Spleen (tissue), 11 donors: ENCODE measurements around the gene RFX8. TPM values are rescaled to one million over a fixed set of nuclear protein-coding genes. Genes with fewer than 3 reads are reported as not detected.

Experiments used
- DNase-seq: peaks from one replicate; pipeline ENCODE4 v3.0.0-alpha.2; 2020
- H3K27ac ChIP-seq, 8 donors: fragments of 200-600 bp; sonication (generic) in 7 of 8; 1 replicate in 4 of 8; 2 replicates in 4 of 8; pipeline versions ENCODE4 v1.5.0 to v1.8.0; 2016 to 2021; ENCODE audit warnings: inconsistent platforms in 4 of 8, mild to moderate bottlenecking in 4 of 8, moderate library complexity in 1 of 8
- H3K27me3 ChIP-seq, 7 donors: fragments of 200-600 bp; sonication (generic) in 6 of 7; replicated peaks in 1 of 7; 1 replicate in 4 of 7; 2 replicates in 3 of 7; pipeline versions ENCODE4 v1.5.0 to v1.8.0; 2016 to 2021; ENCODE audit warnings: inconsistent platforms in 3 of 7, mild to moderate bottlenecking in 1 of 7
- H3K36me3 ChIP-seq, 6 donors: fragments of 200-600 bp; sonication (generic) in 5 of 6; 1 replicate in 4 of 6; 2 replicates in 2 of 6; pipeline versions ENCODE4 v1.5.0 to v1.8.0; 2016 to 2021; ENCODE audit warnings: inconsistent platforms in 2 of 6
- H3K4me1 ChIP-seq, 6 donors: fragments of 200-600 bp; sonication (generic) in 5 of 6; 1 replicate in 3 of 6; 2 replicates in 3 of 6; pipeline versions ENCODE4 v1.5.0 to v1.8.0; 2016 to 2021; ENCODE audit warnings: inconsistent platforms in 3 of 6
- H3K4me3 ChIP-seq, 8 donors: fragments of 200-600 bp; sonication (generic) in 7 of 8; 1 replicate in 4 of 8; 2 replicates in 4 of 8; pipeline versions ENCODE4 v1.5.0 to v1.8.0; 2016 to 2021; ENCODE audit warnings: inconsistent platforms in 4 of 8, mild to moderate bottlenecking in 4 of 8, moderate library complexity in 2 of 8
- H3K9me3 ChIP-seq, 8 donors: fragments of 200-600 bp; sonication (generic) in 7 of 8; 1 replicate in 4 of 8; 2 replicates in 4 of 8; pipeline versions ENCODE4 v1.5.0 to v1.8.0; 2016 to 2021; ENCODE audit warnings: inconsistent platforms in 4 of 8
- CTCF ChIP-seq, 11 experiments: fragments of 200-600 bp in 7 of 11; fragments of 450-650 bp in 4 of 11; sonication (generic) in 4 of 11; IDR thresholded peaks in 8 of 11; conservative IDR thresholded peaks in 3 of 11; 1 replicate in 7 of 11; 2 replicates in 4 of 11; pipeline versions ENCODE4 v1.4.0 to v1.8.0; 2016 to 2021; ENCODE audit warnings: antibody characterized with exemption in 11 of 11, inconsistent platforms in 4 of 11, mild to moderate bottlenecking in 1 of 11
- POLR2A ChIP-seq, 3 donors: fragments of 450-650 bp; IDR thresholded peaks; one replicate each; pipeline ENCODE4 v1.5.1; 2017; ENCODE audit warnings: antibody characterized with exemption in 3 of 3, mild to moderate bottlenecking in 1 of 3
- POLR2AphosphoS5 ChIP-seq, 3 donors: sonication (generic); formaldehyde crosslinking; IDR thresholded peaks; one replicate each; pipeline ENCODE4 v1.5.1; 2017; ENCODE audit warnings: antibody characterized with exemption in 3 of 3
- WGBS, 5 donors: extraction: QIAGEN DNeasy Blood & Tissue Kit in 3 of 5; methylation state at CpG; one replicate each; pipeline versions ENCODE4 v1.1.5 to v1.1.7; 2013 to 2018; 5-methylcytosine and 5-hydroxymethylcytosine counted together
- intact Hi-C: fragments of 100-400 bp; cut with DNase I; formaldehyde crosslinking; loops from one replicate; pipeline ENCODE4 v1.15.0; 2023; ENCODE audit warnings: low total_unique reads
- polyA plus RNA-seq, 3 donors: library from polyadenylated mRNA; stranded (reverse); fragments of 200-250 nt; gene quantifications; one replicate each; pipeline ENCODE4 v1.2.1, GENCODE V29; 2013
- total RNA-seq, 7 donors: library from RNA; depleted of rRNA in 3 of 7; stranded (reverse); fragments of >200 nt in 3 of 7; fragmentation: NEBNext Ultra II Directional in 4 of 7; extraction: Animal tissue kit (Norgen Biotek cat#: 25700) in 4 of 7; gene quantifications; one replicate each; pipeline versions ENCODE4 v1.1.0 to v1.2.1, GENCODE V29; 2016 to 2021
- donor health status: healthy with polysubstance abuse.
- donor health status: DM: no; HTN: no; CAD: no; lungs with moderate emphysema.
- donor health status: DM: no; HTN: no; CAD: no.
- donor health status: Bipolar disorder and iron deficiency.
- donor health status: healthy.
- donor health status: DM: no; HTN: no; CAD: no.
- donor health status: DM: yes; HTN: yes; CAD: no.

Gene RFX8
- total and polyA plus RNA-seq, 10 donors = 0.12 to 0.29 (median 0.13) TPM; not detected in 5

GRCh38 chr2:101432411-101433181, 42.3 kb downstream of the RFX8 start:
- no peaks in the 10 kb centered on the region for H3K9me3 ChIP-seq
- no peaks in the 10 kb centered on the region for H3K36me3 ChIP-seq
- DNase-seq = no peak
- intact Hi-C loops = no loop called here
- no peaks in the 10 kb centered on the region for H3K27me3 ChIP-seq
- H3K27ac ChIP-seq = no peak overlapping the region
- H3K4me1 ChIP-seq = no peaks in the 10 kb centered on the region
- no peak overlapping the region for H3K4me3 ChIP-seq
- TF ChIP-seq CTCF (IDR thresholded peaks at IDR 0.05 in 8 of 11, conservative IDR thresholded peaks at IDR 0.05 in 3 of 11) (no peak), POLR2AphosphoS5 (IDR thresholded peaks at IDR 0.05) (no peak), POLR2A (IDR thresholded peaks at IDR 0.05) (no peak)
- 85 to 92% (median 89%) methylated on average over 17 to 20 of the region's 20 CpGs for WGBS, 5 donors

GRCh38 chr2:101431486-101431885, 43.4 kb downstream of the RFX8 start:
- Histone ChIP-seq H3K9me3 (no peaks in the 10 kb centered on the region), H3K36me3 (no peaks in the 10 kb centered on the region), H3K4me3 (no peak overlapping the region), H3K4me1 (no peaks in the 10 kb centered on the region), H3K27me3 (no peaks in the 10 kb centered on the region), H3K27ac (no peak overlapping the region)
- intact Hi-C loops = no loop called here
- no peak for DNase-seq
- TF ChIP-seq CTCF (IDR thresholded peaks at IDR 0.05 in 8 of 11, conservative IDR thresholded peaks at IDR 0.05 in 3 of 11) = no peak
- TF ChIP-seq POLR2AphosphoS5 (IDR thresholded peaks at IDR 0.05) = no peak
- no peak for TF ChIP-seq POLR2A (IDR thresholded peaks at IDR 0.05)
- WGBS, 5 donors = 84 to 94% (median 87%) methylated on average over 4 of the region's 4 CpGs

- WGBS, 5 donors = 91 to 100% (median 98%) methylated on average over 2 of the region's 2 CpGs
- Histone ChIP-seq H3K4me3 (no peak overlapping the region), H3K9me3 (no peaks in the 10 kb centered on the region), H3K36me3 (no peaks in the 10 kb centered on the region), H3K4me1 (no peaks in the 10 kb centered on the region), H3K27me3 (no peaks in the 10 kb centered on the region), H3K27ac (no peak overlapping the region)
- intact Hi-C loops = no loop called here
- TF ChIP-seq POLR2AphosphoS5 (IDR thresholded peaks at IDR 0.05) = no peak
- no peak for TF ChIP-seq CTCF (IDR thresholded peaks at IDR 0.05 in 8 of 11, conservative IDR thresholded peaks at IDR 0.05 in 3 of 11)
- TF ChIP-seq POLR2A (IDR thresholded peaks at IDR 0.05) = no peak
- no peak for DNase-seq
Observed at GRCh38 chr2:101430156-101430555, 44.8 kb downstream of the RFX8 start.

- no peaks in the 10 kb centered on the region for H3K27me3 ChIP-seq
- no peaks in the 10 kb centered on the region for H3K4me1 ChIP-seq
- no peaks in the 10 kb centered on the region for H3K9me3 ChIP-seq
- H3K36me3 ChIP-seq = no peaks in the 10 kb centered on the region
- WGBS, 5 donors = 90 to 97% (median 91%) methylated on average over 6 of the region's 6 CpGs
- TF ChIP-seq POLR2A (IDR thresholded peaks at IDR 0.05) (no peak), CTCF (IDR thresholded peaks at IDR 0.05 in 8 of 11, conservative IDR thresholded peaks at IDR 0.05 in 3 of 11) (no peak), POLR2AphosphoS5 (IDR thresholded peaks at IDR 0.05) (no peak)
- H3K27ac ChIP-seq = no peak overlapping the region
- no peak for DNase-seq
- intact Hi-C loops = no loop called here
- no peak overlapping the region for H3K4me3 ChIP-seq
Observed at GRCh38 chr2:101429453-101429852, 45.5 kb downstream of the RFX8 start.
